Measurements from ENCODE around the gene PWWP3B. TPM values are rescaled to one million over a fixed set of nuclear protein-coding genes. Genes with fewer than 3 reads are reported as not detected.

Gene PWWP3B
- total RNA-seq, 2 donors from 2014 or later, result not detected

GRCh38 chrX:106208154-106208553 lies 40.0 kb downstream of the PWWP3B start:
- no peak overlapping the region for H3K27ac Mint-ChIP-seq

More at GRCh38 chrX:106208154-106208553, 40.0 kb downstream of the PWWP3B start:
- H3K36me3 Mint-ChIP-seq (ENCODE audit: low read depth), result no peaks in the 10 kb centered on the region
- H3K9me3 ChIP-seq (ENCODE audit: control insufficient read depth, low read length, poor library complexity, severe bottlenecking), result no peaks in the 10 kb centered on the region
- H3K27me3 Mint-ChIP-seq, result no peaks in the 10 kb centered on the region
- no peak overlapping the region for H3K4me3 Mint-ChIP-seq
- no peaks in the 10 kb centered on the region for H3K4me1 Mint-ChIP-seq
- no peak for DNase-seq
- ATAC-seq, result no peak

Other genes starting within 250 kb of the PWWP3B start
- gene SERPINA7, start 129.6 kb upstream of the PWWP3B start, total RNA-seq, result not detected